GM19193 (cell line): ENCODE measurements around the gene ACAA1.

Source experiments
- POLR2A ChIP-seq: IDR thresholded peaks from 4 replicates; pipeline ENCODE4 v1.6.1; 2011; ENCODE audit not compliant: insufficient read depth, insufficient read length; ENCODE audit errors: extremely low read depth

ACAA1 gene

DNA sequence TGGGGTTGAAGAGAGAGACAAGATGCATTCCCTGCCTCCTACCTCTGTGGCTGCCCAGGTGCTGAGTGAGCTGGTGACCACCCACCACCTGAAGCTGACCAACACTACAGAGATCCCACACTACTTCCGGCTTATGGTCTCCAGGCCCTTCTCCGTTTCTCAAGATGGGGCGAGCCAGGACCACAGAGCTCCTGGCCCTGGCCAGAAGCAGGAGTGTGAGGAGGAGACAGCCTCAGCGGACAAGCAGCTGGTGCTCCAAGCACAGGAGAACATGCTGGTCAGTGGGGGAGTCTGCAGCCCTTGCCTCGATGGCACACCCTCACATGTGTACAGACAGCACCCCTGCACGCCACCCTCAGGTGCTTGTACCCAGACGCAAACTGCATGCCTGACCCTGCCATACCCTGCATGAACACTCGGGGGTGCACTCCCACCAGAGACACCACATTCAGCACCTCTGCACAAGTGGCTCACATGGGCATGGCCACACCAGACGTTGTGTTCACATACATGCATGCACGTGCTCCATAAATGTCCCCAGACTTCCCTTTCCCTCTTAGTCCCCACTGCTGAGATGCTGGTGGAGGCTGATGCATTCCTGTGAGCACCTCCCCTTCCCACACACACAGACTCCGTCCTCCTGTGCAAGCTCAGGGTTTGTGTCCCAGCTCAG is 19.0 kb downstream of the ACAA1 start:
- TF ChIP-seq POLR2A = peak; percentile 8

DNA sequence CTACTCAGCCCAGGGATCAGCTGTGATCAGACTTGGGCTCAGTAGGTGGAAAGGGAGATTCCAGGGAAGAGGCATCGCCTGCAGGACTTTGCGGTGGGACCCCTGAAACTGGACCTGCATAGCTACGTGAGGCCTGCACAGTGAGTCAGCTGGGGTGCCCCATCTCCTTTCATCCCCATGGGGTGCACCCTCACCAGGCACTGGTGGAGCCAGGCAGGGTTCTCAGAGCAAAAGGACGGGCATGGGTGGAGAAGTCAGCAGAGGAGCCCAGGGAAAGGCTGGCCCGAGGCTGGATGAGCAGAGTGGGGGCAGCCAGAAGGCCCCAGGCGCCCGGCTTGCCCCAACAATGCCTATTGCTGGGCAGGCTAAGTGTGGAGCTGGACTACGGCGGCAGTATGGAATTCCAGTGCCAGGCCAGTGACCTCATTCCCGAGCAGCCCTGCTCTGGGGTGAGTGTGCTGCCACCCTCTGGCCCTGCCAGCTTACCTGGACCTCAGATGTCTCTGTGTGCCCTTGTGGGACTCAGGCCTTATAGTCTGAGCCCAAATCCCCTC is 19.7 kb downstream of the ACAA1 start:
- TF ChIP-seq POLR2A = no peak

DNA sequence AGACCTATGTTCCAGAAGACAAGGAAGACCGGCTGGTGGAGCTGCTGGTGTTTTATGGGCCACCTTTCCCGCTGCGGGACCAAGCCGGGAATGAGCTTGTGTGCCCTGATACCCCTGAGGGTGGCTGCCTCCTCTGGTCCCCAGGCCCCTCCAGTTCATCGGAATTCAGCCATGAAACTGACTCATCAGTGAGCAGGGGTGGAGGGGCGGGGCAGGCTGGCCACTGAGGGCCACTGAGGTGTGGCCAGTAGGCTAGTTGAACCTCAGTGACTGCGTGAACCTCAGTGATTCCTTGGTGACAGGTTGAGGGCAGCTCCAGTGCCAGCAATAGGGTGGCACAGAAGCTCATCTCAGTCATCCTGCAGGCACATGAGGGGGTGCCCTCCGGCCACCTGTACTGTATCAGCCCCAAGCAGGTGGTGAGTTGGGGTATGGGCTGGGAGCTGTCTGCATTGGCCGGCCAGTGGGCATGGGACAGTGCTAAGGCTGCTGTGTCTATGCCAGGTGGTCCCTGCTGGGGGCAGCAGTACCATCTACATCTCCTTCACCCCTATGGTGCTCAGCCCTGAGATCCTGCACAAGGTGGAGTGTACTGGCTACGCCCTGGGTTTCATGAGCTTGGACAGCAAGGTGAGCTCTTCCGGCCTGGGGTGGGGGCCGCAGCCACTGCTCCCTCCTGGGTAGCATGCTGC is 20.3 kb downstream of the ACAA1 start:
- TF ChIP-seq POLR2A = no peak

DNA sequence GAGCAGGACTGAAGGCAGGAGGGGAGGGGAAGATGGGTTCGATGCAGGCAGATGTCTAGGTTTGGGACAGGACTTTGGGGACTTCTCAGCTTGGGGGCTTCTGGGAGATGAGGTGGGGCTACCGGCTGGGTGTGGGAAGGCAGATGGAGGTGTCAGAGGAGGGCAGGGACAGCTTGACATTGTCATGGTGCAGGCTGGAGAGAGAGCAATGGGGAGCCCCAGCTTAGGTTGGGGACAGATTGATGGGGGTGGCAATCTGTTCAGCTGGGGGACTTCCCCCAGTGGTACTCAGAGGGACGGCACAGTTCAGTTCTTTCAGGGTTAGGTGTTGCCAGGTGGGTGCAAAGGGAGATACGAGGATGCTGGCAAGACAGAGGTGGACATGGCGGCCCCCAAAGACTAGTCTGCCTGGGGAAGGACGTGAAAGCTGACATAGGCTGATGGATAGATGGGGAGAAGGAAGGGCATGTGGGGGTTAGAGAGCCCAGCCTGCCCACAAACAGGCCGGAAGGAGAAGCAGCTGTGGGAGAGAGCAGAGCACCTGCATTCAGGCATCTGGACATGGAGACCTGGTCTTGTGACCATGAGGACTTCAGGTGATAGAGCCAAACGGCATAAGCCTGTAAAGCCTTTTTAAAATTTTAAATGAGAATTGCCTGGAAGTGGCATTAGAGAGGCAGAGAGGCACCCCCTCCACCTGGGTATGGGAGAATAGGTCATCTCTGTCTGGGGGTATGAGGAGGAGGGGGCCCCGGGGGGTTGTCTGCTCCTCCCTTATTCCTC is 21.1 kb downstream of the ACAA1 start:
- TF ChIP-seq POLR2A = no peak

DNA sequence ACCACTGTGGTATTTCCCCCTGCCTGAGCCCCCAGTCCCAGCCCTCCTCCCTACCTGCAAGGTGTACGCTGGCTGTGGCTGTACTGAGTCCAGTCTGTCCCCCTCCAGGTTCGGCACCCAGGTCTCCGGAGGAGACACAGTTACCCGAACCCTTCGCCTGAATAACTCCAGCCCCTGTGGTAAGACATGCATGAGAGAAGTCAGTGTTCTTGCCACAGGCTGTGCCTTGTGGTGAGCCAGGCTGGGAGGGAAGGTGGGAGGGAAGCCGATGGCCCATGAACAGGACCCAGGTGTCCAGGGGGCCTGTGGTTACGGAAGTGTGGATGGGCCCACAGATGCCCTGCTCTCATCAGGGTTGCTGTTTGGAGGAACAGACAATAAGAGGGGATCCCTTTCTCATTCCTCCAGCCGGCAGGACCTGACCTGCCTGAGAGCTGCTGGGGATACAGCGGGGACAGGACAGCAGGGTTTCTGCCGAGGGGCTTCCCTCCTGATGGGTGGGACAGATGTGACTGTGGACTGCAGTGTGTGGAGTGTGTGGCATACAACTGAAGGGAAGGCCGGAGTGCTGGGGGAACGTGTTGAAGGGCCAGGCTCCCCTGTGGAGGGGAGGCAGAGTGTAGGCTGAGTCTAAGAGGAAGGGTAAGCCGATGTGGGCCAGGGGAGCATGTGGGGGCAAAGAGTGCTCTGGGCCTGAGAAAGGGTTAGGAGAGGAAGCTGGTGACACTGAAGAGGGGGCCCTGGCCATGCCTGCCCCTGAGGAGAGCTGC is 21.9 kb downstream of the ACAA1 start:
- peak; percentile 13 for TF ChIP-seq POLR2A

DNA sequence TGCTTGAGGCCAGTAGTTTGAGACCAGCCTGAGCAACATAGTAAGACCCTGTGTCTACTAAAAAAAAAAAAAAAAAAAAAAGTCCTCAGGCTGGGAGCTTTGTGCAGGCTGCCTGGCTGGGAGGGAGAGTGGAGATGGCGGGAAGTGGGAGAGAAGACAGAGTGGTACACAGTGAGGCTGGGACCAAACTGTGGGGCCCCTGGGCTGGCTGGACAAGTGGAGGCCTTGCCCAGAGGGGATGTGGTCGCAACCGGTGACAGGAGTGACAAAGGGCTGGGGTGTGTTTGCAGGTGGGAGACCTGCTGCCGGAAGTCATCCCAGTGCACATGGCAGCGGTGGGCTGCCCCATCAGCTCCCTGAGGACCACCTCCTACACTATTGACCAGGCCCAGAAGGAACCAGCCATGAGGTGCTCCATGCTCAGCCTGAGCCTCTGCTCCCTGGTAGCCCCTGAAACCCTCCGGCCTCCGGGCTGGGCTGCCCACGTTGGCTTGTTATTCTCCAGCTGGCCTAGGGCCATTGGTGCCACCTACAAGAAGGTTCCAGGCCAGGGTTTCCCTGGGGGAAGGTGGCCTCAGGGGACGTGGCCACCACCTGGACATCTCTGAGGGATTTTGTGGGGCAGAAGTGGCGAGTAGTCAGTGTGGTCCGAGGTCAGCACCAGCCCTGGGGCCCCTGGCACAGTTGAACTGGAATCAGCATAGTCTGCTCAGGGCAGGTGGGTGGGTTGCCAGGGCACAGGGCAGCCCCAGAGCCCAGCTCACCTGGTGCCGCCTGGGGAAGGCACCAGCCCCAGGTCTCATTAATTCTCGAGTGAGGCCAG is 22.7 kb downstream of the ACAA1 start:
- TF ChIP-seq POLR2A = no peak

DNA sequence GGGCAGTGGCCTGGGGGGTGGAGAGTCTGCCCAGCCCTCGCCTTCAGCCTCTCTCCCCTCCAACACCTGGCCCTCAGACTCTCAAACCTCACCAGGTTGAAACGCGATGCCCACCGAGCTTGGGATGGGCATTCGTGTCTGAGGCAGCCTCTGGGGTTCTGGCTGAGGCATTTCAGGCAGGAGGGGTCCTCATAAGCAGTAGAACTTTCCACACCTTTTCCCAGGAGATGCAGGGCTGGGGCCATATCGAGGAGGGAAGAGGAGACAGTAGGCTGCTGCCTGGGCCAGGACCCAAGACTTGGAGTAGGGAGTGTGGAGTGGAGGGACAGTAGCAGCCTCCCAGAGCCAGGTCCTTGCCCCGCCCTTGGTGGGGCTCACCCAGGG is 24.6 kb downstream of the ACAA1 start:
- no peak for TF ChIP-seq POLR2A

DNA sequence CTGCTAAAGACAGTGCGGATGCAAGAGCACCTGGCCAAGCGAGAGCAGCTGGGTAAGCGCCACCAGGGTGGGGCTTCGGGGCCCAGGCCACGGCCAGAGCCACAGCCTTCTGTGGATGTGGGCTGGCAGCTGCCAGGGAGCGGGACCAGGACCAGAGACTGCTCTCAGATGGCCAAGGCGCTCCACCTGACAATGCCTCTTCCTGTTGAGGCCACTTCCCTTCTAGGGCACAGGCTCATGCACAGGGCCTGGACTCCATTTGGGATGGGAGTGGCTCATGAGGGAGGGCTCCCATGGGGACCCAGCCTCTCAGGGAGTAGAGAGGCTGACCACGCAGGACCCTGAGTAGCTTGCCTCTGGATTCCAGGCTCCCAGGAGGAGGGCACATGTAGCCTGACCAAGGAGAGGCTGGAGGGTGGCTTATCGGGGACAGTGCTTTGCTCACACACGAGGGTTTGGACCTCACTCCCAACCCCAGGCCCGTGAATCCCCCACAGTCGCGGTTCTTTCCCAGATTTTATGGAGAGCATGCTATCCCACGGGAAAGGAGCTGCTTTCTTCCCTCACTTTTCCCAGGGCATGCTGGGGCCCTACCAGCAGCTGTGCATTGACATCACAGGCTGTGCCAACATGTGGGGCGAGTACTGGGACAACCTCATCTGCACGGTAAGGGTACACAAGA is 25.1 kb downstream of the ACAA1 start:
- TF ChIP-seq POLR2A = no peak

DNA sequence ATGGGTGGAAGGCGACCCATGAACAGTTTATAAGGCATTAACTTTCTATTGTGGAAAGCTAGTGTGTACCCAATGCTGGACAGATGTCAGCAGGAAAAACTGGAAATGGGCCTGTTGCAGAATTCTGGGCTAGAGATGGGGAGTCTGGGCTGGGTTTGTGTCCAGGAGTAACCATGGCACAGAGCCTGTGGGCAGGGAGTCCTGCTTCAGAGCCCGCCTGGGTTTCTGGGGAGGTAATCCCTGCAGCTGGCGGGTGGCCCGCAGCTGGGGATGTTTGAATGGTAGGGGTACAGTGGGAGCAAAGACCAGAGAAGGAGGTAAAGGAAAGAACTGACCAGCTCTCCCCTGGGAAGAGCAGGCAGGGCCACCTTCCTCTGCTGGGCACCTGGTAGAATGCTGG is 25.7 kb downstream of the ACAA1 start:
- no peak for TF ChIP-seq POLR2A

DNA sequence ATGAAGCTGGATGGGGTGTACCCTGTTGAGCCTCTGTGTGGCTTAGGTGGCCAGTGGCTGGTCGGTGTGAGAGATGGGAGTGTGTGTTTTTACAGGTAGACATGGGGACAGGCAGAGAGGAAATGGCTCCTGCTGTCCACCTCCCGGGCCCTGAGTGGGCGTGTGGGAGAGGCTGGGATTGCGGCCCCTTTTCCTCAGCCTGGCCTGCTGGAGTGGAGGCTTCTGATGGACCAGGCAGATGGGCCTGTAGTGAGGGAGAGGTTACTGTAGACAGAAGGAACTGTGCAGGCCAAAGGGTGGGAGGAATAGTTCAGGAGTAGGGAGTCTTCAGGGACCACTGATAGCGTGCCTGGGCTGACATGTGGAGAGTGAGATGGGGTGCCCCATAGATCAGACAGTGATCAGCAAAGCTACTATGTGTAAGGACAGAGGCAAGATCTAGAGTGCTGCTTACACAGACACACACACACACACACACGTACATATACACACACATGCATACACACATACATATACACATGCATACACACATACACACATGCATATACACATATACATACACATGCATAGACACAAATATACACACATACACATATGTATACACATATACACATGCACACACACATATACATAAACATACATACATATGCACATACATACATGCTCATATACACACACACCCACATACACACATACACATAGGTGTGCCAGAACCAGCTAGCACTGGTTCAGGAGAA is 26.4 kb downstream of the ACAA1 start:
- TF ChIP-seq POLR2A = no peak

DNA sequence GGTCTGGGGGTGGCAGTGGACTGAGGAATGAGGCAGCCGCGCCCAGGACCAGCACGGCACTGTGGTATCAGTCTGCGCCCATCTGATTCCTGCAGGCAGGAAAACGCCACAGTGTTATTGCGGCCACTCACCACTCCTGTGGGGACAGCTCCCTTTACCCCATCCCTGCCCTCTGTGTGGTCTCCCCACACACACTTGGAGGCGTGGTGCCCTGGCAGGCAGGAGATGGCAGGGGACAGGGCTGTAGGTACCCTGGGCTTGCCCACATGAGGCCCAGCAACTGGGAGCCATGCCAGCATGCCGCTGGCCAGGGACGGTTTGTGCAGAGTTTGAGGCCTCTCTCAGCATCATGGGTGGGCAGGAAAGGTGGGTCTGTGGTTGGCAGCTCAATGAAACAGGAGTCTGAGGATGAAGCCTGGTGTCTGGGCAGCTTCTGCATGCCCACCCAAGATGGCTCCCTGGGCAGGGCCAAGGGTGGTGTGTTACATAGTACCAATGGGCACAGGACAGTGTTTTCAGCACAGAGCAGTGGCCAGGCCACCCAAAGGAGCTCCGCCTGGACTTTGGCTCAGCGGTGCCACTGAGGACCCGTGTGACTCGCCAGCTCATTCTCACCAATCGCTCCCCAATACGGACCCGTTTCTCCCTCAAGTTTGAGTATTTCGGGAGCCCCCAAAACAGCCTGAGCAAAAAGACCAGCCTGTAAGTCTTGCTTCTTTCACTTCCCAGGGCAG is 27.2 kb downstream of the ACAA1 start:
- no peak for TF ChIP-seq POLR2A

DNA sequence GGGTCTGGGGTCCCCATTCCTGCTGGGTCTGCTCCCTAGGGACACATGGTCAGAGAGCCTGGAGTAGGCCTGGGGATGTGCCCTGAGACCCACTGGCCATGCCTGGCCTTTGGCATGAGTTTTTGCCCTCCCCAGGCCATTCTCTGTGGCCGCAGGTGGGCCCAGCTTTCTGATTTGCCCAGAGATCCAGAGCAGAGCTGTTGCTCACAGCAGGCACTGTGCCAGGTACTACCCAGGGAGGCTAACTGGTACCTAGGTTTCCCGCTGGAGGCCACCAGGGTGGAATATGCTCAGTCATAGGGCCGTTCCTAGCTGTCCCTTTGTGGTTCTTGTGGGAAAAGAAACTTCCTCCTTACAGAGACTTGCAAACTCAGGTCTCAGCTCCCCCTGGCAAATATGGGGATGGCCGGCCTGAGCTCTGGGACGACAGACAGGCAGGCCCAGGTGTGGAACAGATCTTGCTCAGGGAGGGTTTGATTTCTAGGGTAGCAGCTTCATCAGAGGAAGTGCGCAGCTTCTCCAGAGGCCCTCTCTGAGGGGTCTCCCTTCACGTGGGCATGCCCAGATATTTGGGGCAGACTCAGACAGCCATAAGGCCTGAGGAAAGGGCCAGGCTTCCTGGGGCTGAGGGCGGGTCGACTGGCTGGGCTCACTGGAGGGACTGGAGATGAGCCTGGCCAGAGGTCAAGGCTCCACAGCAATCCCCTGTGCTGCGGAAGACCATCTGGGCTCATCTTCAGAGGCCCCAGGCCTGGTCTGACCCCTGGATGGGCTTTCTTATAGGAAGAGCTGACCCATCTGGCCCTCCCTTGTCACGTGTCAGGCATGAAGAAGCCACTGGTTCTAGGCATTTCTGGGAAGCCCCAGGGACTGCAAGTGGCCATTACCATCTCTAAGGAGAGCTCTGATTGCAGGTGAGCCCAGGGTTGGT is 28.0 kb downstream of the ACAA1 start:
- TF ChIP-seq POLR2A = no peak
